ENCODE results near the gene STAMBPL1.
"Not testable (repeated sequence)": the region's sequence is repeated elsewhere in the genome, so short reads cannot be mapped to it uniquely, and the experiment has no call there.

The STAMBPL1 gene

GRCh38 chr10:88853155-88853881 is 26.7 kb upstream of the STAMBPL1 start:
- no peak overlapping the region for H3K4me3 ChIP-seq (ENCODE audit: low read length)
- DNase-seq (ENCODE audit: low read depth, low spot score): no peak

DNA sequence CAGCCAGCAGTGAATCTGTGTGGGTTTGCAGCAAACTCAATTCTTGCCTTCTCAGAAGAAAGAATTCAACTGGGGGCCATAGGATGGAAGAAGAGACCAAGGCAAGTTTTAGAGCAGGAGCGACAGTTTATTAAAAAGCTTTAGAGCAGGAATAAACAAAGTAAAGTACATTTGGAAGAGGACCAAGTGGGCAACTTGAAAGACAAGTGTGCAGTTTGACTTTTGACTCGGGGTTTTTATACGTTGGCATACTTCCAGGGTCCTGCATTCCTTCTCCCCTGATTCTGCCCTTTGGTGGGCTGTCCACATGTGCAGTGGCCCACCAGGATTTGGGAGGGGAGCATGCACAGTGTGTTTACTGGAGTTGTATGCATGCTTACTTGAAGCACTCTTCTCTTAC is 25.4 kb upstream of the STAMBPL1 start:
- no peak for DNase-seq (ENCODE audit: low read depth, low spot score)

GRCh38 chr10:88857831-88858230 is 22.2 kb upstream of the STAMBPL1 start:
- no peak for DNase-seq (ENCODE audit: low read depth, low spot score)
- no peak overlapping the region for H3K4me3 ChIP-seq (ENCODE audit: low read length)

More for the DNA sequence above, 25.4 kb upstream of the STAMBPL1 start:
- no peak overlapping the region for H3K4me3 ChIP-seq (ENCODE audit: low read length)

DNA sequence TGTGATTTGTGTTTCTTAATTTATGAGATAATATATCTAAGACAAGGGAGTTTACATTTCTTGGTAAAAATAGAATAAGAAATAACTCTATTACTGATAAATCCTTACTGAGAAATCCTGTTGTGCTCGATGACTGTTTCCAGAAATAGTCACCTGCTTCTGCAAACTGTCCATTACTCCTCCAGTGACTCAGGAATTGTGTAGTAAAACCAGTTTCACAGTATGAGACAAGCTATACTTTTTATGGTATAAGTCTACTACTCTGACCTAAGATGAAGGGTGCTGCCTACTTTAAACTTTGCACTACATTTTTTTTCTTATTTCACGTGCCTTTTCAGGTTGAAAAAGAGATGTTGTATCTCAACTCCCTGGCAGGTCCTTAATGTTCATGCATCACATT is 21.6 kb upstream of the STAMBPL1 start:
- no peak for DNase-seq (ENCODE audit: low read depth, low spot score)
- H3K4me3 ChIP-seq (ENCODE audit: low read length): no peak overlapping the region

GRCh38 chr10:88861036-88861435 is 19.0 kb upstream of the STAMBPL1 start:
- DNase-seq (ENCODE audit: low read depth, low spot score): no peak
- H3K4me3 ChIP-seq (ENCODE audit: low read length): no peak overlapping the region

- H3K4me3 ChIP-seq (ENCODE audit: low read length): no peak overlapping the region
- peak; percentile 31 for DNase-seq (ENCODE audit: low read depth, low spot score)
Observed at GRCh38 chr10:88865281-88865876, 14.7 kb upstream of the STAMBPL1 start.

DNA sequence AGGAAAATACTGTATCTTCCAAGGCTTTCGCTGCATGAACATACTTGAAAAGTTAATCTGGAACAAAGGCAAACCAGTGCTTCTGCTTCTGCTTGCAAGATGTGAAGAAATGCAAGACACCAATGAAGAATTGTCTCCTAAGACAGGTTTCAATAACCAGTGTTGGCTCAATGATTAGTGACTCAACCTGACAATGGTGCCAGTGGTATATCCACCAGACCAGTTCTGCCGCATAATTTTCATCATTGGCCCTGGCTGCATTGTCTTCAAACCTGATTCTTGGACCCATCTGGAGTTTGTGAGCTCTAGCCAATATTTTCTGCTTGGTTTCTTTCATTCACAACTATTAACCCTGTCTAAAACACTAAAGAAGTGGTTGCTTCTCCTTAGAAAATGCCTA is 13.6 kb upstream of the STAMBPL1 start:
- DNase-seq (ENCODE audit: low read depth, low spot score): no peak
- H3K4me3 ChIP-seq (ENCODE audit: low read length): no peak overlapping the region

- no peak for DNase-seq (ENCODE audit: low read depth, low spot score)
Observed at GRCh38 chr10:88870089-88870488, 10.0 kb upstream of the STAMBPL1 start.

GRCh38 chr10:88873757-88874156 is 6.3 kb upstream of the STAMBPL1 start:
- no peak overlapping the region for H3K4me3 ChIP-seq (ENCODE audit: low read length)
- no peak for DNase-seq (ENCODE audit: low read depth, low spot score)

More at GRCh38 chr10:88870089-88870488, 10.0 kb upstream of the STAMBPL1 start:
- no peak overlapping the region for H3K4me3 ChIP-seq (ENCODE audit: low read length)

DNA sequence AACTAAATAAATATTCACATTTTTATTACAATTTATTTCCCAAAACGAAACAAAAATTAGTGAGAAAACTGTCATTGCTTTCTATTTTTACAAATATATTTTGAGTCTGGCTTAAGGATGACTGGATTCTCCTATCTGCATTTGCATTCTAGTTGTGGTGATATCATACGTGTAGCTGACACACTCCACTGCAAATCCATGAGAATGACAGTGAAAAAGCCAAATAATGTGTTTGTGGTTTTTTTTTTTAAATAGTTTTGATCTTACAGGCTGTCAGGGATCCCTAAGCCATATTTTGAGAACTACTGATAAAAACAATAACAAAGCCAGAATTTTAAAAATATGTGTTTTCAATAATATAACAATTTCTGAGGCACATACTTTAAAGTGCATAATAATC is 5.8 kb upstream of the STAMBPL1 start:
- H3K4me3 ChIP-seq (ENCODE audit: low read length): no peak overlapping the region
- DNase-seq (ENCODE audit: low read depth, low spot score): no peak

GRCh38 chr10:88875081-88875480 is 5.0 kb upstream of the STAMBPL1 start:
- DNase-seq (ENCODE audit: low read depth, low spot score): no peak
- H3K4me3 ChIP-seq (ENCODE audit: low read length): no peak overlapping the region

GRCh38 chr10:88877298-88877697 is 2.7 kb upstream of the STAMBPL1 start:
- H3K4me3 ChIP-seq (ENCODE audit: low read length): no peak overlapping the region
- no peak for DNase-seq (ENCODE audit: low read depth, low spot score)

DNA sequence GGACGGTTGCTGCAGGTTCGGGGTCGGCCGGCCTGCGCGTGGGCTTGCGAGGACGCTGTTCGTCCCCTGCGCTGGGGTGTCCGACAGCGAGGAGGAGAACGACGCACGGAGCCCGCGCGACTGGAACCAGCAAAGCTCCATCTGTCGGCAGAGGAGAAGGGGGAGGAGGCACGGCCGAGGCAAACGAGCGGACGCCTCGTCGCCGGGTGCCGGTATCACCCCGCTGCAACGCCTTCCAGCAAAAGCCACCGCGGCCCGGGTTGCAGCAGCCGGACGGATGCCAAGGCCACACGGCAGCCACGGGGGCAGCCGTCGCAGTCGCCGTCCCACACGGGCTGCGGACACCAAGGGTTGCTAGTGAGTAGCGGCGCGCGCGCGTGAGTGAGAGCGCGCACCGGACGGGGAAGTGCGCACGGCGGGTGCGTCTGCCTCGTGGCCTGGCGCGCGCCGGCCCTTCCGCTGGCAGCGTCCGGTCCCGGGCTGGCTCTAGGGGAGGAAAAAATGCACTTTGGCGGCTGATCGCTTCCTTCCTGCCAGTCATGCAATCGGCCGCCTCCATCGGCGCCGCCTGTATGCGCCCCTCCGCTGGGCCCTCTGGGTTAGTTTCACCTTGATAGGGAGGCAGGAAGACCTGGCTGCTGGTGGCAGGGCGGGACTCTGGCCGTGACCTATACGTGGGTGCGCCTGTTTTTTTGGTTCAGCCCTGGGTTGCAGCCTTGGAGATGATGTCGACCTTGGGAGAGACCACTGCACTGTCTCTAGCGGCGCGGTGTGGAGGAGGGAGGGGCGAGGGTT is 434 bp downstream of the STAMBPL1 start:
- peak; percentile 45 for DNase-seq (ENCODE audit: low read depth, low spot score)
- peak overlapping the region; percentile 87 for H3K4me3 ChIP-seq (ENCODE audit: low read length)

GRCh38 chr10:88881320-88881719 is 1.3 kb downstream of the STAMBPL1 start:
- no peak for DNase-seq (ENCODE audit: low read depth, low spot score)
- peak overlapping the region; percentile 87 for H3K4me3 ChIP-seq (ENCODE audit: low read length)

- DNase-seq (ENCODE audit: low read depth, low spot score): no peak
- peak overlapping the region; percentile 87 for H3K4me3 ChIP-seq (ENCODE audit: low read length)
Observed at GRCh38 chr10:88881922-88882645, 2.0 kb downstream of the STAMBPL1 start.

- H3K4me3 ChIP-seq (ENCODE audit: low read length); DNase-seq (ENCODE audit: low read depth, low spot score): not testable (repeated sequence)
Observed at GRCh38 chr10:88882646-88883447, 2.8 kb downstream of the STAMBPL1 start.

DNA sequence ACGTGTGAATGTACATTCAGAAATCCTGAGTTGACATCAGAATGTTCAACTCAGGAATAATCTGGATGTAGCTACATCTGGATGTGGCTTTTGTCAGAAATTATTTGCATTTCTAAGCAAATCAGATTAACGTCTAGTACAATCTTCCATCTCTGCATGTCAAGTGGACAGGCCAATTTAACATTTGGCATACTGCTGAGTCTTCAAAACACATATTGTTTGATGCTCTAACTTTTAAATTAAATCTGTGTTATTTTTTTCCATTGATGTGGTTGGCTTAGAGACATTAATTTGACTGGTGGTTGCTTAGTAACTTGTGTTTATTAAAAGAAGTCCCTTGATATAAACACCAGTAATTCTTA is 3.4 kb downstream of the STAMBPL1 start:
- DNase-seq (ENCODE audit: low read depth, low spot score): no peak
- no peak overlapping the region for H3K4me3 ChIP-seq (ENCODE audit: low read length)

GRCh38 chr10:88886557-88886956 is 6.5 kb downstream of the STAMBPL1 start:
- DNase-seq (ENCODE audit: low read depth, low spot score): no peak
- H3K4me3 ChIP-seq (ENCODE audit: low read length): no peak overlapping the region

All from Jurkat, Clone E6-1 (cell line).